ENCODE results near the gene CREB5.

GRCh38 chr7:28675429-28675828 is 263.1 kb downstream of the CREB5 start:
- TF ChIP-seq CTCF (IDR thresholded peaks at IDR 0.05; ENCODE audit: poor library complexity, severe bottlenecking) (no peak), MXI1 (conservative IDR thresholded peaks at IDR 0.05; ENCODE audit: poor library complexity, severe bottlenecking) (no peak), EZH2 (IDR thresholded peaks at IDR 0.05; ENCODE audit: borderline replicate concordance, insufficient read depth, low read length, poor library complexity, severe bottlenecking) (no peak), EP300 (conservative IDR thresholded peaks at IDR 0.05; ENCODE audit: poor library complexity, severe bottlenecking) (no peak), TAF1 (IDR thresholded peaks at IDR 0.05; ENCODE audit: low read depth) (no peak), POLR2AphosphoS5 (IDR thresholded peaks at IDR 0.05) (no peak), REST (IDR thresholded peaks at IDR 0.05; ENCODE audit: borderline replicate concordance) (no peak), RAD21 (conservative IDR thresholded peaks at IDR 0.05) (no peak)
